SK-N-SH (cell line): ENCODE measurements around the gene SLC16A10. TPM values are rescaled to one million over a fixed set of nuclear protein-coding genes. Genes with fewer than 3 reads are reported as not detected.

Experiments
- CTCF ChIA-PET: fragments of 300-600, 350-600 bp; formaldehyde crosslinking; extraction: SDS; loops from one replicate; lab custom pipeline; 2021; lab: Yijun Ruan, JAX
- POLR2A ChIA-PET: fragments of 350-600 bp; sonication (Branson Sonifier 250); formaldehyde crosslinking; extraction: SDS; loops from one replicate; lab custom pipeline; 2020; ENCODE audit warnings: antibody characterized with exemption, inconsistent platforms; lab: Yijun Ruan, JAX
- DNase-seq: peaks from one replicate; pipeline ENCODE4 v3.0.0; 2012
- H2AFZ ChIP-seq: fragments of 200-600 bp; sonication (generic); 2 replicates; pipeline ENCODE4 v1.8.1; 2016; ENCODE audit warnings: antibody characterized with exemption, mild to moderate bottlenecking, low read depth
- H3F3A ChIP-seq: fragments of 200-600 bp; sonication (generic); replicated peaks from 2 replicates; pipeline ENCODE3; 2016; ENCODE audit warnings: antibody characterized with exemption, mild to moderate bottlenecking; ENCODE audit not compliant: insufficient read depth
- H3K27ac ChIP-seq, 2 experiments: fragments of 200-500 bp in 1 of 2; fragments of 200-600 bp in 1 of 2; sonication (Bioruptor generic) in 1 of 2; sonication (generic), shearing (Covaris generic) in 1 of 2; 2 replicates each; pipeline versions ENCODE4 v1.5.1 to v1.6.1; 2014 to 2016; ENCODE audit warnings: low read depth in 2 of 2, inconsistent platforms in 1 of 2, low read length in 1 of 2, mild to moderate bottlenecking in 1 of 2, mixed read lengths in 1 of 2
- H3K27me3 ChIP-seq: fragments of 200-600 bp; sonication (generic), shearing (Covaris generic); 2 replicates; pipeline ENCODE4 v1.6.1; 2016; ENCODE audit warnings: mixed run types; ENCODE audit not compliant: insufficient read depth
- H3K36me3 ChIP-seq, 2 experiments: fragments of 200-500 bp in 1 of 2; fragments of 200-600 bp in 1 of 2; sonication (Bioruptor generic) in 1 of 2; sonication (generic) in 1 of 2; replicated peaks in 1 of 2; 2 replicates each; pipeline versions ENCODE3 to v1.5.1; 2014 to 2016; ENCODE audit warnings: low read length in 1 of 2, mild to moderate bottlenecking in 1 of 2; ENCODE audit not compliant: insufficient read depth in 2 of 2, control insufficient read depth in 1 of 2
- H3K4me1 ChIP-seq, 2 experiments: fragments of 200-500 bp in 1 of 2; fragments of 200-600 bp in 1 of 2; sonication (Bioruptor generic) in 1 of 2; sonication (generic), shearing (Covaris generic) in 1 of 2; 2 replicates each; pipeline versions ENCODE4 v1.5.1 to v1.6.1; 2014 to 2016; ENCODE audit warnings: low read depth in 1 of 2, low read length in 1 of 2, mixed run types in 1 of 2; ENCODE audit not compliant: insufficient read depth in 2 of 2, control insufficient read depth in 1 of 2
- H3K4me2 ChIP-seq: fragments of 200-600 bp; sonication (generic), shearing (Covaris generic); 2 replicates; pipeline ENCODE4 v1.6.1; 2017; ENCODE audit warnings: mixed run types
- H3K4me3 ChIP-seq, 2 experiments: fragments of 200-500 bp in 1 of 2; fragments of 200-600 bp in 1 of 2; sonication (Bioruptor generic) in 1 of 2; sonication (generic), shearing (Covaris generic) in 1 of 2; 2 replicates each; pipeline versions ENCODE4 v1.5.1 to v1.8.1; 2014 to 2016; ENCODE audit warnings: low read depth in 2 of 2, inconsistent platforms in 1 of 2, low read length in 1 of 2, mild to moderate bottlenecking in 1 of 2, mixed read lengths in 1 of 2, moderate library complexity in 1 of 2
- H3K79me2 ChIP-seq: fragments of 200-600 bp; sonication (generic); 2 replicates; pipeline ENCODE4 v1.8.1; 2017; ENCODE audit warnings: mild to moderate bottlenecking; ENCODE audit not compliant: insufficient read depth
- H3K9ac ChIP-seq: fragments of 200-600 bp; sonication (generic); 2 replicates; pipeline ENCODE4 v1.6.1; 2017; ENCODE audit warnings: mixed run types
- H3K9me2 ChIP-seq: fragments of 200-600 bp; sonication (generic); 2 replicates; pipeline ENCODE4 v1.6.1; 2017; ENCODE audit warnings: mixed run types
- H3K9me3 ChIP-seq: fragments of 200-600 bp; sonication (generic); 2 replicates; pipeline ENCODE4 v1.6.1; 2017; ENCODE audit warnings: mixed run types, mild to moderate bottlenecking, moderate library complexity
- H4K20me1 ChIP-seq: fragments of 200-600 bp; sonication (generic); 2 replicates; pipeline ENCODE4 v1.6.1; 2017; ENCODE audit warnings: mild to moderate bottlenecking, mixed run types; ENCODE audit not compliant: insufficient read depth
- CHD2 ChIP-seq: fragments of 150-350 bp; IDR thresholded peaks from 2 replicates; pipeline ENCODE4 v1.6.1; 2018; ENCODE audit warnings: low read length; ENCODE audit not compliant: partially characterized antibody
- EP300 ChIP-seq, 2 experiments: IDR thresholded peaks; 2 replicates each; pipeline versions ENCODE4 v1.4.0 to v1.6.1; 2012; ENCODE audit warnings: borderline replicate concordance in 1 of 2, low read depth in 1 of 2, low read length in 1 of 2
- EZH2phosphoT487 ChIP-seq: fragments of 200-600 bp; sonication (generic); IDR thresholded peaks from 2 replicates; pipeline ENCODE4 v1.6.1; 2017; ENCODE audit warnings: low read depth, mixed run types, mild to moderate bottlenecking, antibody characterized with exemption, moderate library complexity, borderline replicate concordance
- FOSL2 ChIP-seq: IDR thresholded peaks from 2 replicates; pipeline ENCODE4 v1.4.0; 2012; ENCODE audit warnings: low read depth, mild to moderate bottlenecking, moderate library complexity, borderline replicate concordance
- FOXJ3 ChIP-seq: sonication (generic); formaldehyde crosslinking; IDR thresholded peaks from 2 replicates; pipeline ENCODE4 v1.5.1; 2020; ENCODE audit warnings: mild to moderate bottlenecking, missing genetic modification reagents
- FOXM1 ChIP-seq: IDR thresholded peaks from 2 replicates; pipeline ENCODE4 v1.4.0; 2012; ENCODE audit warnings: low read depth, mild to moderate bottlenecking
- GABPA ChIP-seq: IDR thresholded peaks from 2 replicates; pipeline ENCODE4 v1.4.0; 2012; ENCODE audit warnings: low read depth, mild to moderate bottlenecking
- JUND ChIP-seq: IDR thresholded peaks from 2 replicates; pipeline ENCODE4 v1.4.0; 2012
- MXI1 ChIP-seq: IDR thresholded peaks from 2 replicates; pipeline ENCODE4 v1.6.1; 2012; ENCODE audit warnings: mild to moderate bottlenecking, low read depth, low read length, improper control_type of control experiment
- NFIC ChIP-seq: IDR thresholded peaks from 2 replicates; pipeline ENCODE4 v1.4.0; 2012; ENCODE audit warnings: borderline replicate concordance
- NRF1 ChIP-seq: IDR thresholded peaks from 2 replicates; pipeline ENCODE4 v1.6.1; 2012; ENCODE audit warnings: low read depth, mild to moderate bottlenecking, low read length
- RAD21 ChIP-seq: IDR thresholded peaks from 2 replicates; pipeline ENCODE4 v1.6.1; 2012; ENCODE audit warnings: mild to moderate bottlenecking, low read length
- RCOR1 ChIP-seq: fragments of 150-350 bp; IDR thresholded peaks from 2 replicates; pipeline ENCODE4 v1.6.1; 2017; ENCODE audit warnings: antibody characterized with exemption, low read length
- RFX5 ChIP-seq: IDR thresholded peaks from 2 replicates; pipeline ENCODE4 v1.6.1; 2012; ENCODE audit warnings: mild to moderate bottlenecking, improper control_type of control experiment, low read length
- RXRA ChIP-seq: IDR thresholded peaks from 2 replicates; pipeline ENCODE4 v1.4.0; 2012; ENCODE audit warnings: low read depth, mild to moderate bottlenecking, borderline replicate concordance
- SIN3A ChIP-seq: IDR thresholded peaks from 2 replicates; pipeline ENCODE4 v1.6.1; 2012; ENCODE audit warnings: low read depth, mild to moderate bottlenecking, low read length, moderate library complexity, borderline replicate concordance
- SMC3 ChIP-seq: IDR thresholded peaks from 2 replicates; pipeline ENCODE4 v1.6.1; 2012; ENCODE audit warnings: low read depth, low read length, improper control_type of control experiment
- TAF1 ChIP-seq: IDR thresholded peaks from 2 replicates; pipeline ENCODE4 v1.6.1; 2012; ENCODE audit warnings: low read depth, mild to moderate bottlenecking, low read length, moderate library complexity, borderline replicate concordance
- TCF12 ChIP-seq: IDR thresholded peaks from 2 replicates; pipeline ENCODE4 v1.4.0; 2012
- TEAD4 ChIP-seq: IDR thresholded peaks from 2 replicates; pipeline ENCODE4 v1.4.0; 2012; ENCODE audit warnings: mild to moderate bottlenecking, borderline replicate concordance; ENCODE audit not compliant: insufficient read depth
- YY1 ChIP-seq: IDR thresholded peaks from 2 replicates; pipeline ENCODE4 v1.4.0; 2012; ENCODE audit warnings: low read depth, mild to moderate bottlenecking
- WGBS: methylation state at CpG from one replicate; pipeline ENCODE4 v1.1.6; 2017; ENCODE audit warnings: low lambda C conversion rate; 5-methylcytosine and 5-hydroxymethylcytosine counted together
- polyA plus RNA-seq, 3 experiments: library from polyadenylated mRNA; depleted of rRNA; stranded (reverse); fragments of >200 nt; gene quantifications; 2 replicates each; pipeline ENCODE4 v1.2.3, GENCODE V29; 2012
- TF ChIP-seq, protein P1 (sequence below): IDR thresholded peaks from 2 replicates; pipeline ENCODE4 v1.4.0; 2012; ENCODE audit warnings: low read depth, borderline replicate concordance
- TF ChIP-seq, protein P2 (sequence below): fragments of 150-350 bp; IDR thresholded peaks from 2 replicates; pipeline ENCODE4 v1.6.1; 2017; ENCODE audit warnings: antibody characterized with exemption, low read length, low read depth, borderline replicate concordance
- TF ChIP-seq, protein P3 (sequence below): IDR thresholded peaks from 2 replicates; pipeline ENCODE4 v1.6.1; 2012; ENCODE audit warnings: mild to moderate bottlenecking, low read depth, low read length, moderate library complexity

The SLC16A10 gene
- polyA plus RNA-seq, 1 of the 3 experiments (the other 2 are of a cell fraction): 0.12 TPM

DNA sequence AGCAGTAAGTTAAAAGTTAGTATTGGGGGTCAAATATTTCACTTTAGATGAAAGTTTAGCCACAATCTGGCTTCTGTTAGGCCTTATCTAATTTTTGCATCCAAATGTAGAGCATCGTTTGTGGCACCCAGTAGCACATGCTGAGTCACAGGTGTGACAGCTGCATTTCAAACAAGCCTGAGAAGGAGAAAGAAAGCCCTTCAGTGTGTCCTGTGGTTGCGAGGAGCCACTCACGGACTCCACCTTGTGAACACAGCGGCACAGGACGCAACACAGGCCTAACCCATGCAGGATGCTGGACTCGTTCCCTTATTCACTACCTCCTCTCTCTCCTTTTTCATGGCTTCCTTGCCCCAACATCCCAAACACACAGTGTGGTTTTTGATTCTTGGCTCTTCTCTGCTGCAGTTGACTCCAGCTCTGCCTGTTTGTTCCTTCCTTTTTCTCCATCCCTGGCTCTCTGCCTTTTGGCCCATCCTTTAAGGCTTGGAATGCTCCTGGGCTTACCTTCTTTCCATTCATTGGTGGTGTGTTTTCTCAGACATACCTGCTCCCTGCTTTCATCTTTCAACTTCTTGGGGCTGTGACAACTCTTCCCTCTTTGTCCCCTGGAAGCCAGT, 124.2 kb downstream of the SLC16A10 start:
- Histone ChIP-seq H3K36me3 (no peaks in the 10 kb centered on the region), H3K9ac (no peak overlapping the region), H3F3A (no peaks in the 10 kb centered on the region), H3K27me3 (no peaks in the 10 kb centered on the region), H3K4me2 (no peak overlapping the region), H3K4me3 (no peak overlapping the region), H3K9me2 (no peaks in the 10 kb centered on the region), H3K4me1 (no peaks in the 10 kb centered on the region), H3K79me2 (no peaks in the 10 kb centered on the region), H3K9me3 (no peaks in the 10 kb centered on the region), H2AFZ (no peak overlapping the region), H4K20me1 (no peaks in the 10 kb centered on the region), H3K27ac (no peak overlapping the region)
- TF ChIP-seq GABPA: no peak
- TF ChIP-seq, protein P1, sequence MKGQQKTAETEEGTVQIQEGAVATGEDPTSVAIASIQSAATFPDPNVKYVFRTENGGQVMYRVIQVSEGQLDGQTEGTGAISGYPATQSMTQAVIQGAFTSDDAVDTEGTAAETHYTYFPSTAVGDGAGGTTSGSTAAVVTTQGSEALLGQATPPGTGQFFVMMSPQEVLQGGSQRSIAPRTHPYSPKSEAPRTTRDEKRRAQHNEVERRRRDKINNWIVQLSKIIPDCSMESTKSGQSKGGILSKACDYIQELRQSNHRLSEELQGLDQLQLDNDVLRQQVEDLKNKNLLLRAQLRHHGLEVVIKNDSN: no peak
- no peak for TF ChIP-seq RCOR1
- no peak for TF ChIP-seq NFIC
- TF ChIP-seq SMC3: no peak
- TF ChIP-seq SIN3A: no peak
- TF ChIP-seq RXRA: no peak
- TF ChIP-seq JUND: no peak
- TF ChIP-seq, protein P2, sequence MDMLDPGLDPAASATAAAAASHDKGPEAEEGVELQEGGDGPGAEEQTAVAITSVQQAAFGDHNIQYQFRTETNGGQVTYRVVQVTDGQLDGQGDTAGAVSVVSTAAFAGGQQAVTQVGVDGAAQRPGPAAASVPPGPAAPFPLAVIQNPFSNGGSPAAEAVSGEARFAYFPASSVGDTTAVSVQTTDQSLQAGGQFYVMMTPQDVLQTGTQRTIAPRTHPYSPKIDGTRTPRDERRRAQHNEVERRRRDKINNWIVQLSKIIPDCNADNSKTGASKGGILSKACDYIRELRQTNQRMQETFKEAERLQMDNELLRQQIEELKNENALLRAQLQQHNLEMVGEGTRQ: no peak
- no peak for TF ChIP-seq CHD2
- no peak for TF ChIP-seq FOXJ3 (CRISPR knock-in tag)
- no peak for TF ChIP-seq YY1
- no peak for TF ChIP-seq NRF1
- no peak for TF ChIP-seq TAF1
- TF ChIP-seq TCF12: no peak
- no peak for TF ChIP-seq EZH2phosphoT487
- 86% methylated on average over 6 of the region's 6 CpGs for WGBS
- DNase-seq: no peak
- ChIA-PET CTCF (interaction anchor here (0.7 to 5.8 kb wide), 4 partner anchors 9 to 201 kb away, joined by 3 to 108 read pairs (median 40); no protein-coding TSS in a partner anchor), POLR2A (no interaction called here)

DNA sequence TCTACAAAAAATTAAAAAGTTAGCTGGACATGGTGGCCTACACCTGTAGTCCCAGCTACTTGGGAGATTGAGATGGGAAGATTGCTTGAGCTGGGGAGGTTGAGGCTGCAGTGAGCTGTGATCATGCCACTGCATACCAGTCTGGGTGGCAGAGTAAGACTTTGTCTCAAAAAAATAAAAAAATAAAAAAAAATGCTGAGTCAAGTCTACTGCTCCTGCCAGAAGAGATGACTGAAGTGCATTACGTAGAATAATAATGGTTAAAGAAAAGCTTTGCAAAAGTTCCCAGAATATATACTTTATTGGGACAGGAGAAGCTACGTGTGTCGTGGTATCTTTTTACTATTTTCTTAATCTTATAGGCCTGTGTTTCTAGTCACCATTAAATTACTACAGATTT, 125.3 kb downstream of the SLC16A10 start:
- ChIA-PET POLR2A (no interaction called here), CTCF (interaction anchor here (0.8 to 1.9 kb wide), 5 partner anchors 8 to 213 kb away, joined by 3 to 12 read pairs (median 4); no protein-coding TSS in a partner anchor)
- Histone ChIP-seq H3K9me3 (no peaks in the 10 kb centered on the region), H3K27me3 (no peaks in the 10 kb centered on the region), H3K9me2 (no peaks in the 10 kb centered on the region), H3K27ac (no peak overlapping the region), H4K20me1 (no peaks in the 10 kb centered on the region), H3K4me2 (no peak overlapping the region), H3F3A (no peaks in the 10 kb centered on the region), H3K4me3 (no peak overlapping the region), H3K9ac (no peak overlapping the region), H2AFZ (no peak overlapping the region), H3K79me2 (no peaks in the 10 kb centered on the region), H3K36me3 (no peaks in the 10 kb centered on the region), H3K4me1 (peaks cover 0 to 2% of the 10 kb centered on the region in 2 experiments; a peak in 1 of 4 replicates)
- 78% methylated on average over 3 of the region's 3 CpGs for WGBS
- no peak for DNase-seq
- TF ChIP-seq, protein P3, sequence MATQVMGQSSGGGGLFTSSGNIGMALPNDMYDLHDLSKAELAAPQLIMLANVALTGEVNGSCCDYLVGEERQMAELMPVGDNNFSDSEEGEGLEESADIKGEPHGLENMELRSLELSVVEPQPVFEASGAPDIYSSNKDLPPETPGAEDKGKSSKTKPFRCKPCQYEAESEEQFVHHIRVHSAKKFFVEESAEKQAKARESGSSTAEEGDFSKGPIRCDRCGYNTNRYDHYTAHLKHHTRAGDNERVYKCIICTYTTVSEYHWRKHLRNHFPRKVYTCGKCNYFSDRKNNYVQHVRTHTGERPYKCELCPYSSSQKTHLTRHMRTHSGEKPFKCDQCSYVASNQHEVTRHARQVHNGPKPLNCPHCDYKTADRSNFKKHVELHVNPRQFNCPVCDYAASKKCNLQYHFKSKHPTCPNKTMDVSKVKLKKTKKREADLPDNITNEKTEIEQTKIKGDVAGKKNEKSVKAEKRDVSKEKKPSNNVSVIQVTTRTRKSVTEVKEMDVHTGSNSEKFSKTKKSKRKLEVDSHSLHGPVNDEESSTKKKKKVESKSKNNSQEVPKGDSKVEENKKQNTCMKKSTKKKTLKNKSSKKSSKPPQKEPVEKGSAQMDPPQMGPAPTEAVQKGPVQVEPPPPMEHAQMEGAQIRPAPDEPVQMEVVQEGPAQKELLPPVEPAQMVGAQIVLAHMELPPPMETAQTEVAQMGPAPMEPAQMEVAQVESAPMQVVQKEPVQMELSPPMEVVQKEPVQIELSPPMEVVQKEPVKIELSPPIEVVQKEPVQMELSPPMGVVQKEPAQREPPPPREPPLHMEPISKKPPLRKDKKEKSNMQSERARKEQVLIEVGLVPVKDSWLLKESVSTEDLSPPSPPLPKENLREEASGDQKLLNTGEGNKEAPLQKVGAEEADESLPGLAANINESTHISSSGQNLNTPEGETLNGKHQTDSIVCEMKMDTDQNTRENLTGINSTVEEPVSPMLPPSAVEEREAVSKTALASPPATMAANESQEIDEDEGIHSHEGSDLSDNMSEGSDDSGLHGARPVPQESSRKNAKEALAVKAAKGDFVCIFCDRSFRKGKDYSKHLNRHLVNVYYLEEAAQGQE: no peak
- TF ChIP-seq NFIC (no peak), GABPA (no peak), EP300 (IDR thresholded peaks at IDR 0.05; ENCODE audit: borderline replicate concordance in 1 of 2, low read depth in 1 of 2, low read length in 1 of 2) (no peak), RFX5 (no peak), TCF12 (no peak), SMC3 (no peak), FOSL2 (no peak), RXRA (no peak), RAD21 (no peak), TAF1 (no peak), TEAD4 (no peak), YY1 (no peak), MXI1 (no peak), FOXM1 (no peak)
